ENCODE results near the gene SLC44A5. TPM values are rescaled to one million over a fixed set of nuclear protein-coding genes. Genes with fewer than 3 reads are reported as not detected.
A peak's percentile ranks its signal among the peaks of the same experiment; 100 is the strongest.

Gene SLC44A5
- total and polyA plus RNA-seq, 8 donors: 0.12 to 6.7 (median 3.9) TPM; not detected in 3

DNA sequence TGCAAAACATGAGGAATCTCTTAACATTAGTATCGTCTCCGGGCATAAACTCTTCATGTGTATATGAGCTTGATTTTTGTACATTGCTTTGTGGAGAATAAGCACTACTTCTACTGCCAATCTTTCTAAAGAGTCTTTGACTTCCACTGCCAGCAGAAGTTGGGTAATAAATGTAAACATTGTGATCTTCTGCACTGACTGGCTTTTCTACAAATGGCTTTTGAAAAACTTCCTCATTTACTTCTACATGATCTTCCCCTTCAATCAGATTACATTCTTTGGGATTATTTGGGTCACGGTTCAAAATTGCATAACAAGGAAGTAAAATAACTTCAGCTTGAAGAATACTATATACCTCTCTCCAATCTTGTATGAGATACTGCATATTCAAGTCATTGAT, 30.4 kb upstream of the SLC44A5 start:
- no peak overlapping the region for H3K4me3 ChIP-seq
- intact Hi-C loops (cut with DNase I; ENCODE audit: low total_unique reads): no loop called here
- 53 to 71% (median 63%) methylated on average over 3 of the region's 3 CpGs for WGBS, 5 donors
- no peaks in the 10 kb centered on the region for H3K27me3 ChIP-seq
- no peak overlapping the region for H3K27ac ChIP-seq
- DNase-seq: peak in 1 of 2 donors; percentile 7
- H3K4me1 ChIP-seq: no peaks in the 10 kb centered on the region
- no peaks in the 10 kb centered on the region for H3K36me3 ChIP-seq
- TF ChIP-seq POLR2AphosphoS5 (IDR thresholded peaks at IDR 0.05) (no peak), EP300 (IDR thresholded peaks at IDR 0.05) (no peak), POLR2A (IDR thresholded peaks at IDR 0.05) (no peak)
- TF ChIP-seq, protein P1, sequence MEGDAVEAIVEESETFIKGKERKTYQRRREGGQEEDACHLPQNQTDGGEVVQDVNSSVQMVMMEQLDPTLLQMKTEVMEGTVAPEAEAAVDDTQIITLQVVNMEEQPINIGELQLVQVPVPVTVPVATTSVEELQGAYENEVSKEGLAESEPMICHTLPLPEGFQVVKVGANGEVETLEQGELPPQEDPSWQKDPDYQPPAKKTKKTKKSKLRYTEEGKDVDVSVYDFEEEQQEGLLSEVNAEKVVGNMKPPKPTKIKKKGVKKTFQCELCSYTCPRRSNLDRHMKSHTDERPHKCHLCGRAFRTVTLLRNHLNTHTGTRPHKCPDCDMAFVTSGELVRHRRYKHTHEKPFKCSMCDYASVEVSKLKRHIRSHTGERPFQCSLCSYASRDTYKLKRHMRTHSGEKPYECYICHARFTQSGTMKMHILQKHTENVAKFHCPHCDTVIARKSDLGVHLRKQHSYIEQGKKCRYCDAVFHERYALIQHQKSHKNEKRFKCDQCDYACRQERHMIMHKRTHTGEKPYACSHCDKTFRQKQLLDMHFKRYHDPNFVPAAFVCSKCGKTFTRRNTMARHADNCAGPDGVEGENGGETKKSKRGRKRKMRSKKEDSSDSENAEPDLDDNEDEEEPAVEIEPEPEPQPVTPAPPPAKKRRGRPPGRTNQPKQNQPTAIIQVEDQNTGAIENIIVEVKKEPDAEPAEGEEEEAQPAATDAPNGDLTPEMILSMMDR (IDR thresholded peaks at IDR 0.05): no peak
- peaks cover 0 to 6% (median 2%) of the 10 kb centered on the region in 4 donors for H3K9me3 ChIP-seq

DNA sequence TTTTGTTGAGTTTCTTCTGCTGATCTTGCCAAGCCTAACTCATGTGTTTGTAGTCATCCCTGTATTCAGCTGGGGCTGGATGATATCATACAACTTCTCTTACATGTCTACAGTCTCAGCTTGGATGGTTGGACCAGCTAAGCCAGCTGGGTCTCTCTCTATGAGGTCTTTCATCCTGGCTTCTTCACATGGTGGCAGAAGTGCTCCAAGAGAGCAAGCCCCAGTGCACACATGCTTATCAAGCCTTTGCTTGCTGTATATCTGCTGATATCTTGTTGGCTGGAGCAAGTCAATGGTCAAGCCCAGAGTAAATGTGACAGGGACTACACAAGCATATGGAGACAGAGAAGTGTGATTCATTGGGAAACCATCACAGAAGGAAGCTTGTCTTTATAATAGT, 29.2 kb upstream of the SLC44A5 start:
- Histone ChIP-seq H3K4me1 (no peaks in the 10 kb centered on the region), H3K36me3 (no peaks in the 10 kb centered on the region), H3K9me3 (no peaks in the 10 kb centered on the region), H3K4me3 (no peak overlapping the region), H3K27me3 (no peaks in the 10 kb centered on the region), H3K27ac (no peak overlapping the region)
- TF ChIP-seq EP300 (IDR thresholded peaks at IDR 0.05) (no peak), POLR2A (IDR thresholded peaks at IDR 0.05) (no peak), POLR2AphosphoS5 (IDR thresholded peaks at IDR 0.05) (no peak)
- TF ChIP-seq, protein P1 (IDR thresholded peaks at IDR 0.05): no peak
- no peak for DNase-seq
- intact Hi-C loops (cut with DNase I; ENCODE audit: low total_unique reads): no loop called here

DNA sequence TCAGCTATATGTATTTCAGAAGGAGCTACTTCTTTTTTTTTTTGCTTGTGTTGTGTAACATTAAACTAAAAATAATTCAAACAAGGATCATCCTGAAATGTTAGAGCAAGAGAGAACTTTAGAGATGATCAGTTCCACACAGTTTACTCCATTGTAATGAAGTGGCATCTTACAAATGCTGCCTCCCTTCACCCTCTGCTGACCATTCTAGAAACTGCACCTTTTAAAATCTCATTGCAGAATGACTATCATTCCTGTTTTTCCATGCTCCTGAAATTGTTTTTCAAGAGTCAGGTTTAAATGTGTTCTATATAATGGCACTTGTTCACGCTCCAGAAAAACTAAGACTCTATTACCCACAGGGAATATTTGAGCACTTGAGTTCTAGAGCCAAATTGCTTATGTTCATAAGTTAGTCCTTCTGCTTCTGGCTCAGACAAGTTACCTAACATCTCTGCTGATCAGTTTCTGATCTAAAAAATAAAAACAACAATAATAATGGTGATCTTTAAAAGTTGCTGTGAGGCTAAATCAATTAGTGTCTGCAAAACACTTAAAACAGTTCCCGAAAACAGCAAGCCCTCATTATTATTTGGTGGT, 21.5 kb upstream of the SLC44A5 start:
- Histone ChIP-seq H3K27ac (no peak overlapping the region), H3K4me3 (no peak overlapping the region), H3K36me3 (no peaks in the 10 kb centered on the region), H3K9me3 (no peaks in the 10 kb centered on the region), H3K27me3 (no peaks in the 10 kb centered on the region), H3K4me1 (no peaks in the 10 kb centered on the region)
- DNase-seq: peak in 1 of 2 donors; percentile 61
- WGBS, 5 donors: 40 to 53% (median 44%) methylated on average over 2 of the region's 2 CpGs
- intact Hi-C loops (cut with DNase I; ENCODE audit: low total_unique reads): loop anchor here (5.0 kb wide), 1 partner anchor 365 kb away; no protein-coding TSS in a partner anchor
- TF ChIP-seq, protein P1 (IDR thresholded peaks at IDR 0.05): peak in 5 of 7 experiments; percentile 23 to 73 (median 58)
- no peak for TF ChIP-seq POLR2A (IDR thresholded peaks at IDR 0.05)

DNA sequence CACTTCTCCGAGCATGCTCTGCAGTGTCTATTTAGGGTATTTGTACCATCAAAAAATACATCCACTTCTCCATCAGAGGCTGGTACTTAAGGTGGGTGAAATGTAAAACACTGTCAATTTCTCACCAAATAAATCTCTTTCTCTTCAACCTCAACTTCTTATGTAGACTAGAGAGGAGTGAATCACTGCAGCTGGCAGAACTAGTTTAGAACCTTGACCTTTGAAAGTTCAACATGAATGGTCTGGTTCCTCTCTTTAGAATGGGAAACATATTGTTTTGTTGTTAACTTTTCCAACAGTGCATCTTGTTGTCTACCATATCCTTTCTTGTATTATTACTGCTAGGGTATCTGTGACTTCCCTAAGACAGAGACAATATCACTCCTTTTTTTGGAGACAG, 20.1 kb upstream of the SLC44A5 start:
- intact Hi-C loops (cut with DNase I; ENCODE audit: low total_unique reads): loop anchor here (5.0 kb wide), 1 partner anchor 364 kb away; no protein-coding TSS in a partner anchor

More for the DNA sequence above, 20.1 kb upstream of the SLC44A5 start:
- Histone ChIP-seq H3K4me3 (no peak overlapping the region), H3K4me1 (no peaks in the 10 kb centered on the region), H3K9me3 (no peaks in the 10 kb centered on the region), H3K27me3 (peaks cover 0 to 4% (median 0%) of the 10 kb centered on the region in 3 donors), H3K36me3 (no peaks in the 10 kb centered on the region), H3K27ac (no peak overlapping the region)
- no peak for DNase-seq
- no peak for TF ChIP-seq POLR2AphosphoS5 (IDR thresholded peaks at IDR 0.05)
- no peak for TF ChIP-seq POLR2A (IDR thresholded peaks at IDR 0.05)
- no peak for TF ChIP-seq EP300 (IDR thresholded peaks at IDR 0.05)
- TF ChIP-seq, protein P1 (IDR thresholded peaks at IDR 0.05): no peak
- WGBS, 5 donors: 73 to 93% (median 85%) methylated on average over 1 of the region's 1 CpG

All from stomach (tissue), 9 donors.